ENCODE results near the gene JPH4.

JPH4 gene

DNA sequence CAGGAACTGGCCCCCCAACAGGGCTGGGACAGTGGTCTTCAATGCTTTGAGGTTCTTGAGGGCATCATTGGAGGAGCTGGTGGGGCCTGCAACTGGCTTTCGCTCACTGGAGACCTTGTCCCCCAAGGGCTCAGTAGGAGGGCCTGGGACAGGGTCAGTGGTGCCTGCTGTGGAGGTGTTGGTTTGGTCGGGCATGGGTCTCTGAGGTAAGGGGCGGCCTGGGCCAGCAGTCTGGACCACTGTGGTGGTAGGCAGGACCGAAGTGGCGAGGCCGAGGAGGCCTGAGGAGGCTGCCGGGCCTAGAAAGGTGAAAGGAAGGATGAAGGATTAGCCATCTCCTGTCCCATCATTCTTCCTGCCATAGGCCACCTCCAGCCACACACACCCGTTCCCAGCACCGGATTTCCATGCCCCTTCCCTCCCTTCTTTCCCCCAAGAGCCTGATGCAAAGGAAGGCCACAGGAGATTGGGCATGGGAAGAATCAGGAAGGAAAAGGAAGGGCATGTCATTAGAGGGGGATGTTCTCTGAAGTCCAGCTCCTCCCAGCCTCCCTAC is 55.9 kb downstream of the JPH4 start:
- DNase-seq = no peak

DNA sequence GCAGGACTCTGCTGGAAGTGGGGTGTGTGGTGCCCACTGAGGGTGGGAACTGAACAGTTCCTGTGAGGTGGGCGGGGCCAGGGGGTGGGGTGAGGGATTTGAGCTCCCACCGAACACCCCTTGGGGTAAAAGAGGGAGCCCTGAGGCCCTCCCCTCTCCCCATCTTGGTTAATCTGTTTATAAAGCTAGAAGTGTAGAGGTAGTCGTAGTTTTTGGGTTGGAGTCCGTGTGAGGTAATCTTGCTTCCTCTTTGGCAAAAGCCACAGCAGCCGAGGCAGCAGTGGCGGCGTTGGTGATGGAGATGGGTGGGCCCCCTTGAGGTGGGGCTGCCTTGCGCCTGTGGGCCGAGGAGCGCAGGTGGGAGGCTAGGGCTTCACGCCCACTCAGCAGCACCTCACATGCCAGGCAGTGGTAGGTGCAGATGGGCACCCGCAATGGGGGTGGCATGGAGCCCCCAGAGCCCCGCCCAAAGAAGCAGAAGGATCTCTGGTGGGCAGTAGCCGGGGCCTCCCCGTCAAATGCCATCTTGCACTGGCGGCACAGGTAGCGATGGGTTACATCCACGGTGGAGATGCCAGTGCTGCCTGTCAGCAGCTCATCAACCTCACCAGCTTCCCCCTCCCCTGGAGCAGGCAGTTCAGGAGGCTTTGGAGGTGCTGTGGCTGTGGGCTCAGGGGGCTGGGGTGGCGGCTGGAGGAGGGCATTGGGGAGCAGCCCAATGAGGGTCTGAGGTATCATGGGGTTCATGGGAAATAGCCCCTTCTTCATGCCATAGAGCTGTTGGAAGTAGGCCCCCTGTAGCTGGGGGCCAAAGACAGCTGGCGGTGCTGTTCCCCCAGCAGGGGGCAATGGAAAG is 56.6 kb downstream of the JPH4 start:
- no peak for DNase-seq

DNA sequence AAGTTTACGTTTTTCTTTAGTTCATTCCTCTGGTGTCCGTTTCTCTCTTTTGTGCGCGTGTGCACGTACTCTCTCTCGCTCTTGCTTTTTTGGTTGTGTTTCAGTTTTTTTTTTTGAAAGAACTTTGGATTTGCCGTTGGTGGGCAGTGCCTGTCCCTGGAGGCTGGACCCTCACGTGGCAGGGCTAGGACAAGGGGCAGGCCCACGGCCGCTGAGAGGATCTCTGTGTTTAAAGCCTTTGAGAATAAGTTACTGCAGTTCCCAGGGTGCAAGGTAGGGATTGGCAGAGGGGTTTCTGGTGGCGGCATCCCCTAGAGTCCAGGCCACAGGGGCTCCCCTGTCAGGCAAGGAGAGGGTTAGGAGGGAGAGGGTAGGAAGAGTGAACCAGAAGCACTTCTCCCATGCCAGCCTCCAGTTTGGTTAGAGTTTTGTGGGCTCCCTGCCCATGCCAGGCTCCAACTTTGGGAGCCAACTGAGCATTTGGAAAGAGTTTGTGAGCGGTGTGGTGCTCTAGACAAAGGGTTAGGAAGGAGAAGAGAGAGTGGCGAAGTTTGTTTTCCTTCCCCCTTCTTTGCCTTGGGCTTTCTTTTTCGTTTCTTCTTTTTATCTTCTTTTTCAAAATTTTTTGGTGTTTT is 57.6 kb downstream of the JPH4 start:
- no peak for DNase-seq

DNA sequence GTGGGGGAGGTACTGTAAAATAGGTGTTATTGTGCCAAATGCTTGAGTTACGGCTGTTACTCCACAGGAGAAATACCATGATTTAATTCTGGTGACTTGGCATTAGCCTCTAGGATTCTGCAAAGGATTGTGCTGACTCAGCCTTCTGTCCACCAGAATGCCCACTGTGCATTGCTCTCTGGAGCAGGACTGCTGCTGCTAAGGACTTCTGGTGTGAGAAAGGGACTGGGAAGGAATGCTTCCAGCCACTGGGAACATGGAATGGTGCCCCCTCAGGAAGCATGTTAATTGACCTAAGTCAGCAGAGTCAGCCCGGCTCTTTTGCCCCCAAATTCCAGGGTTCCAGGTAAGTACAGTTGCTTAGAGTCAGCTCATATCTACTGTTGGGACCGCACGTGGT is 59.9 kb downstream of the JPH4 start:
- DNase-seq = no peak
